ENCODE results near the gene MST1. TPM values are rescaled to one million over a fixed set of nuclear protein-coding genes. Genes with fewer than 3 reads are reported as not detected.
A peak's percentile ranks its signal among the peaks of the same experiment; 100 is the strongest.

MST1 gene
- total and polyA plus RNA-seq, 9 of the 15 experiments (the other 6 are each of a cell fraction or from before 2014, with no cell fraction given) = 0.08 to 1.8 (median 0.40) TPM

DNA sequence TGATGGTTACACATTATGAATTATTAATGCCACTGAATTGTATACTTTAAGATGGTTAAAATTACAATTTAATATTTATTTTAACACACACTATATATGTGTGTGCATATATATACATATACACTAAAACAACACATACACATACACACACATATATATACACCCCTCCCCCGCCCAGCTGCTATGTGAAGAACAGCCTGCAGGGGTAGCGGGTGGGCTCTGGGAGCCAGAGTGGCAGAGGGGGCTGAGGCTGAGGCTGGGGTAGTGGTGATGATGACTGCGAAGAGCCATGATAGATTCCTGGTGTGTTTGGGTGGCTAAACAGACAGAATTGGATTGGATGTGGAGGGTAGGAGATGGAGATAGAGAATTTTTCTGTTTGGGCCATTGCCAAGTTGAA lies 54.5 kb downstream of the MST1 start (continued):
- TF ChIP-seq, protein P1, sequence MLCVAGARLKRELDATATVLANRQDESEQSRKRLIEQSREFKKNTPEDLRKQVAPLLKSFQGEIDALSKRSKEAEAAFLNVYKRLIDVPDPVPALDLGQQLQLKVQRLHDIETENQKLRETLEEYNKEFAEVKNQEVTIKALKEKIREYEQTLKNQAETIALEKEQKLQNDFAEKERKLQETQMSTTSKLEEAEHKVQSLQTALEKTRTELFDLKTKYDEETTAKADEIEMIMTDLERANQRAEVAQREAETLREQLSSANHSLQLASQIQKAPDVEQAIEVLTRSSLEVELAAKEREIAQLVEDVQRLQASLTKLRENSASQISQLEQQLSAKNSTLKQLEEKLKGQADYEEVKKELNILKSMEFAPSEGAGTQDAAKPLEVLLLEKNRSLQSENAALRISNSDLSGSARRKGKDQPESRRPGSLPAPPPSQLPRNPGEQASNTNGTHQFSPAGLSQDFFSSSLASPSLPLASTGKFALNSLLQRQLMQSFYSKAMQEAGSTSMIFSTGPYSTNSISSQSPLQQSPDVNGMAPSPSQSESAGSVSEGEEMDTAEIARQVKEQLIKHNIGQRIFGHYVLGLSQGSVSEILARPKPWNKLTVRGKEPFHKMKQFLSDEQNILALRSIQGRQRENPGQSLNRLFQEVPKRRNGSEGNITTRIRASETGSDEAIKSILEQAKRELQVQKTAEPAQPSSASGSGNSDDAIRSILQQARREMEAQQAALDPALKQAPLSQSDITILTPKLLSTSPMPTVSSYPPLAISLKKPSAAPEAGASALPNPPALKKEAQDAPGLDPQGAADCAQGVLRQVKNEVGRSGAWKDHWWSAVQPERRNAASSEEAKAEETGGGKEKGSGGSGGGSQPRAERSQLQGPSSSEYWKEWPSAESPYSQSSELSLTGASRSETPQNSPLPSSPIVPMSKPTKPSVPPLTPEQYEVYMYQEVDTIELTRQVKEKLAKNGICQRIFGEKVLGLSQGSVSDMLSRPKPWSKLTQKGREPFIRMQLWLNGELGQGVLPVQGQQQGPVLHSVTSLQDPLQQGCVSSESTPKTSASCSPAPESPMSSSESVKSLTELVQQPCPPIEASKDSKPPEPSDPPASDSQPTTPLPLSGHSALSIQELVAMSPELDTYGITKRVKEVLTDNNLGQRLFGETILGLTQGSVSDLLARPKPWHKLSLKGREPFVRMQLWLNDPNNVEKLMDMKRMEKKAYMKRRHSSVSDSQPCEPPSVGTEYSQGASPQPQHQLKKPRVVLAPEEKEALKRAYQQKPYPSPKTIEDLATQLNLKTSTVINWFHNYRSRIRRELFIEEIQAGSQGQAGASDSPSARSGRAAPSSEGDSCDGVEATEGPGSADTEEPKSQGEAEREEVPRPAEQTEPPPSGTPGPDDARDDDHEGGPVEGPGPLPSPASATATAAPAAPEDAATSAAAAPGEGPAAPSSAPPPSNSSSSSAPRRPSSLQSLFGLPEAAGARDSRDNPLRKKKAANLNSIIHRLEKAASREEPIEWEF (CRISPR knock-in tag; IDR thresholded peaks at IDR 0.05) = no peak
- TF ChIP-seq NCOA4 (IDR thresholded peaks at IDR 0.05; ENCODE audit: partially characterized antibody) (no peak), BRCA1 (IDR thresholded peaks at IDR 0.05) (no peak), BRCA1 (CRISPR knock-in tag; IDR thresholded peaks at IDR 0.05) (no peak), DNMT1 (IDR thresholded peaks at IDR 0.05) (no peak), ETV5 (CRISPR knock-in tag; IDR thresholded peaks at IDR 0.05; ENCODE audit: low read depth) (no peak), TEAD2 (tag; IDR thresholded peaks at IDR 0.05) (no peak)
- TF ChIP-seq, protein P2, sequence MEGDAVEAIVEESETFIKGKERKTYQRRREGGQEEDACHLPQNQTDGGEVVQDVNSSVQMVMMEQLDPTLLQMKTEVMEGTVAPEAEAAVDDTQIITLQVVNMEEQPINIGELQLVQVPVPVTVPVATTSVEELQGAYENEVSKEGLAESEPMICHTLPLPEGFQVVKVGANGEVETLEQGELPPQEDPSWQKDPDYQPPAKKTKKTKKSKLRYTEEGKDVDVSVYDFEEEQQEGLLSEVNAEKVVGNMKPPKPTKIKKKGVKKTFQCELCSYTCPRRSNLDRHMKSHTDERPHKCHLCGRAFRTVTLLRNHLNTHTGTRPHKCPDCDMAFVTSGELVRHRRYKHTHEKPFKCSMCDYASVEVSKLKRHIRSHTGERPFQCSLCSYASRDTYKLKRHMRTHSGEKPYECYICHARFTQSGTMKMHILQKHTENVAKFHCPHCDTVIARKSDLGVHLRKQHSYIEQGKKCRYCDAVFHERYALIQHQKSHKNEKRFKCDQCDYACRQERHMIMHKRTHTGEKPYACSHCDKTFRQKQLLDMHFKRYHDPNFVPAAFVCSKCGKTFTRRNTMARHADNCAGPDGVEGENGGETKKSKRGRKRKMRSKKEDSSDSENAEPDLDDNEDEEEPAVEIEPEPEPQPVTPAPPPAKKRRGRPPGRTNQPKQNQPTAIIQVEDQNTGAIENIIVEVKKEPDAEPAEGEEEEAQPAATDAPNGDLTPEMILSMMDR (IDR thresholded peaks at IDR 0.05 in 2 of 3, conservative IDR thresholded peaks at IDR 0.05 in 1 of 3; ENCODE audit: insufficient read depth in 2 of 3, low read depth in 1 of 3, low read length in 3 of 3) = 0 out of 6 replicates have a peak, but pooled peaks of 1 of the 3 experiments have one; percentile 18

Small RNA genes within 50 kb of the gene (small RNA-seq; reads per million reads assigned to genes)
- not detected for gene AMIGO3

Other genes starting within 250 kb of the MST1 start
Only the 7 nearest of the 14 such genes appear.
- 142 and 162 TPM in 2 replicates for gene APEH, start 15.1 kb downstream of the MST1 start, total RNA-seq (2014; rRNA removed)
- gene APEH, start 15.1 kb downstream of the MST1 start, total RNA-seq (2014; rRNA removed; fragmentation: Illumina TruSeq; extraction: Trizol) = 74.1 and 104 TPM in 2 replicates
- gene APEH, start 15.1 kb downstream of the MST1 start, total RNA-seq (2015; rRNA removed; fragmentation: Illumina TruSeq; extraction: Trizol) = 126 and 127 TPM in 2 replicates
- 174 and 177 TPM in 2 replicates for gene APEH, start 15.1 kb downstream of the MST1 start, total RNA-seq (2021)
- gene APEH, start 15.1 kb downstream of the MST1 start, polyA plus RNA-seq (2011; rRNA removed) = 116 and 117 TPM in 2 replicates
- gene APEH, start 15.1 kb downstream of the MST1 start, polyA plus RNA-seq (2014; fragmentation: Illumina TruSeq; extraction: Trizol) = 120 and 130 TPM in 2 replicates
- gene APEH, start 15.1 kb downstream of the MST1 start, polyA plus RNA-seq (2014; fragmentation: Nextera tagmentation; extraction: Ambion mirVana) = 10 to 100 TPM; 70.9 to 72.6 TPM
- 111 and 122 TPM in 2 replicates for gene APEH, start 15.1 kb downstream of the MST1 start, polyA plus RNA-seq (2014; rRNA removed)
- gene RNF123, start 83 bp upstream of the MST1 start, total RNA-seq (2014; rRNA removed) = 15.0 and 24.2 TPM in 2 replicates
- 12.5 and 17.5 TPM in 2 replicates for gene RNF123, start 83 bp upstream of the MST1 start, total RNA-seq (2014; rRNA removed; fragmentation: Illumina TruSeq; extraction: Trizol)
- 14.4 and 15.6 TPM in 2 replicates for gene RNF123, start 83 bp upstream of the MST1 start, total RNA-seq (2015; rRNA removed; fragmentation: Illumina TruSeq; extraction: Trizol)
- gene RNF123, start 83 bp upstream of the MST1 start, total RNA-seq (2021) = 44.6 and 53.1 TPM in 2 replicates
- gene RNF123, start 83 bp upstream of the MST1 start, polyA plus RNA-seq (2011; rRNA removed) = 30.4 and 48.7 TPM in 2 replicates
- 28.8 and 29.6 TPM in 2 replicates for gene RNF123, start 83 bp upstream of the MST1 start, polyA plus RNA-seq (2014; fragmentation: Illumina TruSeq; extraction: Trizol)
- gene RNF123, start 83 bp upstream of the MST1 start, polyA plus RNA-seq (2014; fragmentation: Nextera tagmentation; extraction: Ambion mirVana) = 1 to 10 TPM; 8.7 to 8.8 TPM
- gene RNF123, start 83 bp upstream of the MST1 start, polyA plus RNA-seq (2014; rRNA removed) = 34.2 and 35.0 TPM in 2 replicates
- gene AMIGO3, start 30.2 kb upstream of the MST1 start, total RNA-seq (2014; rRNA removed) = 0.68 and 1.4 TPM in 2 replicates
- not detected in 2 replicates for gene AMIGO3, start 30.2 kb upstream of the MST1 start, total RNA-seq (2014; rRNA removed; fragmentation: Illumina TruSeq; extraction: Trizol)
- 0.26 TPM in 1 of 2 replicates, not detected in the other for gene AMIGO3, start 30.2 kb upstream of the MST1 start, total RNA-seq (2015; rRNA removed; fragmentation: Illumina TruSeq; extraction: Trizol)
- gene AMIGO3, start 30.2 kb upstream of the MST1 start, total RNA-seq (2021) = 0.18 and 0.44 TPM in 2 replicates
- 0.13 and 0.41 TPM in 2 replicates for gene AMIGO3, start 30.2 kb upstream of the MST1 start, polyA plus RNA-seq (2011; rRNA removed)
- gene AMIGO3, start 30.2 kb upstream of the MST1 start, polyA plus RNA-seq (2014; fragmentation: Illumina TruSeq; extraction: Trizol) = 0.18 TPM in 1 of 2 replicates, not detected in the other
- not detected for gene AMIGO3, start 30.2 kb upstream of the MST1 start, polyA plus RNA-seq (2014; fragmentation: Nextera tagmentation; extraction: Ambion mirVana)
- 2.0 and 2.8 TPM in 2 replicates for gene AMIGO3, start 30.2 kb upstream of the MST1 start, polyA plus RNA-seq (2014; rRNA removed)
- gene GMPPB, start 34.5 kb upstream of the MST1 start, total RNA-seq (2014; rRNA removed) = 11.0 and 18.0 TPM in 2 replicates
- 4.3 and 5.5 TPM in 2 replicates for gene GMPPB, start 34.5 kb upstream of the MST1 start, total RNA-seq (2014; rRNA removed; fragmentation: Illumina TruSeq; extraction: Trizol)
- 8.8 and 9.2 TPM in 2 replicates for gene GMPPB, start 34.5 kb upstream of the MST1 start, total RNA-seq (2015; rRNA removed; fragmentation: Illumina TruSeq; extraction: Trizol)
- gene GMPPB, start 34.5 kb upstream of the MST1 start, total RNA-seq (2021) = 16.4 and 17.4 TPM in 2 replicates
- 8.1 and 10.3 TPM in 2 replicates for gene GMPPB, start 34.5 kb upstream of the MST1 start, polyA plus RNA-seq (2011; rRNA removed)
- gene GMPPB, start 34.5 kb upstream of the MST1 start, polyA plus RNA-seq (2014; fragmentation: Illumina TruSeq; extraction: Trizol) = 5.8 and 7.4 TPM in 2 replicates
- under 1 TPM; 0.53 to 0.92 TPM for gene GMPPB, start 34.5 kb upstream of the MST1 start, polyA plus RNA-seq (2014; fragmentation: Nextera tagmentation; extraction: Ambion mirVana)
- gene GMPPB, start 34.5 kb upstream of the MST1 start, polyA plus RNA-seq (2014; rRNA removed) = 11.3 and 13.3 TPM in 2 replicates
- 13.1 and 18.2 TPM in 2 replicates for gene IP6K1, start 97.1 kb upstream of the MST1 start, total RNA-seq (2014; rRNA removed)
- 7.9 and 10.5 TPM in 2 replicates for gene IP6K1, start 97.1 kb upstream of the MST1 start, total RNA-seq (2014; rRNA removed; fragmentation: Illumina TruSeq; extraction: Trizol)
- 12.0 and 12.9 TPM in 2 replicates for gene IP6K1, start 97.1 kb upstream of the MST1 start, total RNA-seq (2015; rRNA removed; fragmentation: Illumina TruSeq; extraction: Trizol)
- gene IP6K1, start 97.1 kb upstream of the MST1 start, total RNA-seq (2021) = 29.2 and 31.2 TPM in 2 replicates
- 27.9 and 31.5 TPM in 2 replicates for gene IP6K1, start 97.1 kb upstream of the MST1 start, polyA plus RNA-seq (2011; rRNA removed)
- gene IP6K1, start 97.1 kb upstream of the MST1 start, polyA plus RNA-seq (2014; fragmentation: Illumina TruSeq; extraction: Trizol) = 13.4 and 16.4 TPM in 2 replicates
- gene IP6K1, start 97.1 kb upstream of the MST1 start, polyA plus RNA-seq (2014; fragmentation: Nextera tagmentation; extraction: Ambion mirVana) = 1 to 10 TPM in 1 of 2 experiments, under 1 TPM in 1; 0.46 to 1.9 TPM
- 15.4 and 15.6 TPM in 2 replicates for gene IP6K1, start 97.1 kb upstream of the MST1 start, polyA plus RNA-seq (2014; rRNA removed)
- gene CDHR4, start 110.4 kb upstream of the MST1 start, total RNA-seq (2014; rRNA removed) = not detected in 2 replicates
- gene CDHR4, start 110.4 kb upstream of the MST1 start, total RNA-seq (2014; rRNA removed; fragmentation: Illumina TruSeq; extraction: Trizol) = not detected in 2 replicates
- gene CDHR4, start 110.4 kb upstream of the MST1 start, total RNA-seq (2015; rRNA removed; fragmentation: Illumina TruSeq; extraction: Trizol) = not detected in 2 replicates
- not detected in 2 replicates for gene CDHR4, start 110.4 kb upstream of the MST1 start, total RNA-seq (2021)
- 0.21 and 0.27 TPM in 2 replicates for gene CDHR4, start 110.4 kb upstream of the MST1 start, polyA plus RNA-seq (2011; rRNA removed)
- 0.11 TPM in 1 of 2 replicates, not detected in the other for gene CDHR4, start 110.4 kb upstream of the MST1 start, polyA plus RNA-seq (2014; fragmentation: Illumina TruSeq; extraction: Trizol)
- gene CDHR4, start 110.4 kb upstream of the MST1 start, polyA plus RNA-seq (2014; fragmentation: Nextera tagmentation; extraction: Ambion mirVana) = not detected
- 0.28 TPM in 1 of 2 replicates, not detected in the other for gene CDHR4, start 110.4 kb upstream of the MST1 start, polyA plus RNA-seq (2014; rRNA removed)
- gene INKA1, start 113.8 kb upstream of the MST1 start, total RNA-seq (2014; rRNA removed) = 13.6 and 13.9 TPM in 2 replicates
- 1.1 and 1.9 TPM in 2 replicates for gene INKA1, start 113.8 kb upstream of the MST1 start, total RNA-seq (2014; rRNA removed; fragmentation: Illumina TruSeq; extraction: Trizol)
- 6.7 and 7.6 TPM in 2 replicates for gene INKA1, start 113.8 kb upstream of the MST1 start, total RNA-seq (2015; rRNA removed; fragmentation: Illumina TruSeq; extraction: Trizol)
- gene INKA1, start 113.8 kb upstream of the MST1 start, total RNA-seq (2021) = 11.1 and 11.2 TPM in 2 replicates
- gene INKA1, start 113.8 kb upstream of the MST1 start, polyA plus RNA-seq (2011; rRNA removed) = 5.2 and 7.2 TPM in 2 replicates
- 3.9 and 7.5 TPM in 2 replicates for gene INKA1, start 113.8 kb upstream of the MST1 start, polyA plus RNA-seq (2014; fragmentation: Illumina TruSeq; extraction: Trizol)
- 1 to 10 TPM in 1 of 2 experiments, under 1 TPM in 1; 0.55 to 1.2 TPM for gene INKA1, start 113.8 kb upstream of the MST1 start, polyA plus RNA-seq (2014; fragmentation: Nextera tagmentation; extraction: Ambion mirVana)
- 11.2 and 12.8 TPM in 2 replicates for gene INKA1, start 113.8 kb upstream of the MST1 start, polyA plus RNA-seq (2014; rRNA removed)